Measurements from ENCODE around the gene USP25.

USP25 gene

GRCh38 chr21:15839026-15839425 is 109.2 kb downstream of the USP25 start:
- Histone ChIP-seq H3K4me2 (no peak overlapping the region), H3K4me1 (ENCODE audit: low read depth, poor library complexity, severe bottlenecking) (no peaks in the 10 kb centered on the region), H4K20me1 (ENCODE audit: insufficient read depth) (no peaks in the 10 kb centered on the region), H3K9ac (no peak overlapping the region), H3K79me2 (ENCODE audit: insufficient read depth, low read depth) (no peaks in the 10 kb centered on the region), H3K27me3 (ENCODE audit: insufficient read depth, low read depth) (no peaks in the 10 kb centered on the region), H3K27ac (no peak overlapping the region), H2AFZ (ENCODE audit: low read depth) (no peak overlapping the region), H3K36me3 (ENCODE audit: insufficient read depth) (no peaks in the 10 kb centered on the region), H3K4me3 (IDR thresholded peaks at IDR 0.05; ENCODE audit: insufficient read depth, low read depth, low read length) (no peak overlapping the region)
- no peak for TF ChIP-seq CTCF (conservative IDR thresholded peaks at IDR 0.05; ENCODE audit: low read depth, low read length)

- Histone ChIP-seq H3K79me2 (ENCODE audit: insufficient read depth, low read depth) (no peaks in the 10 kb centered on the region), H3K27me3 (ENCODE audit: insufficient read depth, low read depth) (no peaks in the 10 kb centered on the region), H3K9ac (no peak overlapping the region), H4K20me1 (ENCODE audit: insufficient read depth) (no peaks in the 10 kb centered on the region), H3K4me2 (no peak overlapping the region), H3K27ac (no peak overlapping the region), H3K36me3 (ENCODE audit: insufficient read depth) (no peaks in the 10 kb centered on the region), H3K4me3 (IDR thresholded peaks at IDR 0.05; ENCODE audit: insufficient read depth, low read depth, low read length) (no peak overlapping the region), H2AFZ (ENCODE audit: low read depth) (no peak overlapping the region), H3K4me1 (ENCODE audit: low read depth, poor library complexity, severe bottlenecking) (no peaks in the 10 kb centered on the region)
- TF ChIP-seq CTCF (conservative IDR thresholded peaks at IDR 0.05; ENCODE audit: low read depth, low read length): no peak
Measured at GRCh38 chr21:15839601-15840000, 109.8 kb downstream of the USP25 start.

- H3K4me3 ChIP-seq (IDR thresholded peaks at IDR 0.05; ENCODE audit: insufficient read depth, low read depth, low read length): no peak overlapping the region
- H3K9ac ChIP-seq: no peak overlapping the region
- H3K36me3 ChIP-seq (ENCODE audit: insufficient read depth): no peaks in the 10 kb centered on the region
- no peak overlapping the region for H3K27ac ChIP-seq
- H3K79me2 ChIP-seq (ENCODE audit: insufficient read depth, low read depth): no peaks in the 10 kb centered on the region
- H4K20me1 ChIP-seq (ENCODE audit: insufficient read depth): no peaks in the 10 kb centered on the region
- H2AFZ ChIP-seq (ENCODE audit: low read depth): no peak overlapping the region
- H3K4me2 ChIP-seq: no peak overlapping the region
- H3K4me1 ChIP-seq (ENCODE audit: low read depth, poor library complexity, severe bottlenecking): no peaks in the 10 kb centered on the region
- TF ChIP-seq CTCF (conservative IDR thresholded peaks at IDR 0.05; ENCODE audit: low read depth, low read length): no peak
- no peaks in the 10 kb centered on the region for H3K27me3 ChIP-seq (ENCODE audit: insufficient read depth, low read depth)
Measured at GRCh38 chr21:15840406-15840805, 110.6 kb downstream of the USP25 start.

- H3K27me3 ChIP-seq (ENCODE audit: insufficient read depth, low read depth): no peaks in the 10 kb centered on the region
- H3K4me2 ChIP-seq: no peak overlapping the region
- H3K4me1 ChIP-seq (ENCODE audit: low read depth, poor library complexity, severe bottlenecking): no peaks in the 10 kb centered on the region
- H4K20me1 ChIP-seq (ENCODE audit: insufficient read depth): no peaks in the 10 kb centered on the region
- no peak overlapping the region for H3K9ac ChIP-seq
- H3K4me3 ChIP-seq (IDR thresholded peaks at IDR 0.05; ENCODE audit: insufficient read depth, low read depth, low read length): no peak overlapping the region
- TF ChIP-seq CTCF (conservative IDR thresholded peaks at IDR 0.05; ENCODE audit: low read depth, low read length): no peak
- no peak overlapping the region for H3K27ac ChIP-seq
- H3K79me2 ChIP-seq (ENCODE audit: insufficient read depth, low read depth): no peaks in the 10 kb centered on the region
- no peaks in the 10 kb centered on the region for H3K36me3 ChIP-seq (ENCODE audit: insufficient read depth)
- no peak overlapping the region for H2AFZ ChIP-seq (ENCODE audit: low read depth)
Measured at GRCh38 chr21:15841856-15842564, 112.2 kb downstream of the USP25 start.
